ENCODE measurements around the gene BICD1. TPM values are rescaled to one million over a fixed set of nuclear protein-coding genes. Genes with fewer than 3 reads are reported as not detected.

Gene BICD1
- polyA plus RNA-seq, 1 experiment: 7.9 TPM

- peak; percentile 59 for DNase-seq (ENCODE audit: low read depth)
- H3K4me3 ChIP-seq (ENCODE audit: low read depth, low read length): no peak overlapping the region
- TF ChIP-seq, protein P1, sequence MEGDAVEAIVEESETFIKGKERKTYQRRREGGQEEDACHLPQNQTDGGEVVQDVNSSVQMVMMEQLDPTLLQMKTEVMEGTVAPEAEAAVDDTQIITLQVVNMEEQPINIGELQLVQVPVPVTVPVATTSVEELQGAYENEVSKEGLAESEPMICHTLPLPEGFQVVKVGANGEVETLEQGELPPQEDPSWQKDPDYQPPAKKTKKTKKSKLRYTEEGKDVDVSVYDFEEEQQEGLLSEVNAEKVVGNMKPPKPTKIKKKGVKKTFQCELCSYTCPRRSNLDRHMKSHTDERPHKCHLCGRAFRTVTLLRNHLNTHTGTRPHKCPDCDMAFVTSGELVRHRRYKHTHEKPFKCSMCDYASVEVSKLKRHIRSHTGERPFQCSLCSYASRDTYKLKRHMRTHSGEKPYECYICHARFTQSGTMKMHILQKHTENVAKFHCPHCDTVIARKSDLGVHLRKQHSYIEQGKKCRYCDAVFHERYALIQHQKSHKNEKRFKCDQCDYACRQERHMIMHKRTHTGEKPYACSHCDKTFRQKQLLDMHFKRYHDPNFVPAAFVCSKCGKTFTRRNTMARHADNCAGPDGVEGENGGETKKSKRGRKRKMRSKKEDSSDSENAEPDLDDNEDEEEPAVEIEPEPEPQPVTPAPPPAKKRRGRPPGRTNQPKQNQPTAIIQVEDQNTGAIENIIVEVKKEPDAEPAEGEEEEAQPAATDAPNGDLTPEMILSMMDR (IDR thresholded peaks at IDR 0.05; ENCODE audit: insufficient read depth, low read depth, low read length): no peak
- ChIA-PET CTCF (interaction anchor here (1.1 kb wide), 1 partner anchor 26 kb away, joined by 3 read pairs; no protein-coding TSS in a partner anchor), POLR2A (interaction anchor here (0.7 kb wide), 1 partner anchor 41 kb away, joined by 3 read pairs; no protein-coding TSS in a partner anchor)
- H3K36me3 ChIP-seq (ENCODE audit: control insufficient read depth, insufficient read depth, low read length): no peaks in the 10 kb centered on the region
- H3K27me3 ChIP-seq (ENCODE audit: control insufficient read depth, insufficient read depth, low read length): no peaks in the 10 kb centered on the region
Measured at GRCh38 chr12:32264961-32265360, 158.3 kb downstream of the BICD1 start.

DNA sequence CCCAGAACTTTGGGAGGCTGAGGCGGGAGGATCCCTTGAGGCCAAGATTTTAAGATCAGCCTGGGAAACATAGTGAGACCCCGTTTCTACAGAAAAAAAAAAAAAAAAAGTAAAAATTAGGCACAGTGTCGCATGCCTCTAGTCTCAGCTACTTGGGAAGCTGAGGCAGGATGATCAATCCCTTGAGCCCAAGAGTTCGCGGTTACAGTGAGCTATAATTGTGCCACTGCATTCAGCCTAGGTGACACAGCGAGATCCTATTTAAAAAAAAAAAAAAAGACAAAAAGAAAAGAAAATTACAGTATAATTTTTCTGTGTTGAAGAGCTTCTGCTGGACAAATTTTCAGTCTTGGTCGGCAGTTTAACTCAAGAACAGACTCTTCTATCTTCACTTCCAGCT, 158.8 kb downstream of the BICD1 start:
- no peaks in the 10 kb centered on the region for H3K27me3 ChIP-seq (ENCODE audit: control insufficient read depth, insufficient read depth, low read length)
- no peaks in the 10 kb centered on the region for H3K36me3 ChIP-seq (ENCODE audit: control insufficient read depth, insufficient read depth, low read length)
- POLR2A ChIA-PET: interaction anchor here (0.7 kb wide), 1 partner anchor 42 kb away, joined by 3 read pairs; no protein-coding TSS in a partner anchor
- CTCF ChIA-PET: interaction anchor here (1.1 kb wide), 1 partner anchor 25 kb away, joined by 3 read pairs; no protein-coding TSS in a partner anchor
- TF ChIP-seq, protein P1 (IDR thresholded peaks at IDR 0.05; ENCODE audit: insufficient read depth, low read depth, low read length): no peak
- DNase-seq (ENCODE audit: low read depth): no peak
- no peak overlapping the region for H3K4me3 ChIP-seq (ENCODE audit: low read depth, low read length)

GRCh38 chr12:32265951-32266350, 159.3 kb downstream of the BICD1 start:
- TF ChIP-seq, protein P1 (IDR thresholded peaks at IDR 0.05; ENCODE audit: insufficient read depth, low read depth, low read length): no peak

DNA sequence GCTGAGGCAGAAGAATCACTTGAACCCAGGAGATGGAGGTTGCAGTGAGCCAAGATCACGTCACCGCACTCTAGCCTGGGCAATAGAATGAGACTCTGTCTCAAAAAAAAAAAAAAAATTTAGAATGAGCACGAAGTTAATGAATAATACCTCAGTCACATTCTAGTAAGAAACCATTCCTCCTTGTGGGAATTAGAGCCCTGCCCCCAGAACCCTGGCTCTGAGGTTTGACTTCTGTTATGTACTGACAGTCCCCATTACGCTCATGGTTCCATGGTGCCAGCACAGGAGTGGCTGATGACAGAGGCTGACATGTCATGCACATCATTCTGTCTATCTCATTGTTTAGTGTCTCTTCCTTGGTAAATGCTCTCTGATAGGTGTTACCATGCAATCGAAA, 160.1 kb downstream of the BICD1 start:
- H3K4me3 ChIP-seq (ENCODE audit: low read depth, low read length): no peak overlapping the region
- CTCF ChIA-PET: no interaction called here
- POLR2A ChIA-PET: no interaction called here

More at GRCh38 chr12:32265951-32266350, 159.3 kb downstream of the BICD1 start:
- Histone ChIP-seq H3K27me3 (ENCODE audit: control insufficient read depth, insufficient read depth, low read length) (no peaks in the 10 kb centered on the region), H3K4me3 (ENCODE audit: low read depth, low read length) (no peak overlapping the region), H3K36me3 (ENCODE audit: control insufficient read depth, insufficient read depth, low read length) (no peaks in the 10 kb centered on the region)
- CTCF ChIA-PET: interaction anchor here (1.1 kb wide), 1 partner anchor 25 kb away, joined by 3 read pairs; no protein-coding TSS in a partner anchor
- POLR2A ChIA-PET: no interaction called here
- DNase-seq (ENCODE audit: low read depth): no peak

DNA sequence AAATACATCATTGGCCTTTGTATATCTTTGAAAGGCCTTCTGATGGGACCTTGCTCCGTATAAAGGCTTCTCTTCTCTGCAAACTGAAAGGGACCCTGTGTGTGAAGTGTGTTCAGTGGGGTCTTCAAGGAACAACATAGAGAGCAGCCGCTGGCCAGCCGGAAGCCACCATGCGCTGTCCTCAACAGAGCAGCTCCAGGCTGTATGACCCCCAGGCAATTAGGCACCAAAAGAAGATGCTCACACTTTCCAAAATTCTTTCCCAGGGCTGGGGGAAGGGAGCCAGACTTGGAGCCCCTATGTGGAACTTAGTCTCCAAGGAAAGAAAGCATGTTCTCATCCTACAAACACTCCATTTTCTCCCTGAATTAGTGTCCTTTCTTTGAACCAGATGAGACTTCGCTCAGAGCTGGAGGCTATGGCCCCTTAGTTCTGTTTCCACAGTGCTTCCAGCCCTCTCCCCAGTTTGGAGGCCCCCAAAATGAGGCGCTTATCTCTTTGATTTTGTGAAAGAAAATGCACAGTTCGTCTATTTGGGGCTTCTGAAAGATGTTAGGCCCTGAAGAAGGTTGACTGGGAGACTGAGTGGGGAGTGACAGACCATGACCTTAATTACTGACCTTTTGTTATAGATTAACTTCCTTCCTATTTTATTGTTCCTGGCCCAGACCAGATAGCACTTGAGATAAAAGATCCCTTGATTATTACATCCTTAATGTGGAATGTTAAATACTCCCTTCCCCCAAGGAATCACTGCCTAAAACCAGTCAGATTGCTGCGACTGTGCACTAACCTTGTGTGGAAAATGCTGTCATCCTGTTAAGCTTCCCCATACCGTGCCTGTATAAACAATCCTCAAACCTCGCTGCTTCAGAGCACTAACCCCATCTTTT, 164.4 kb downstream of the BICD1 start:
- no peaks in the 10 kb centered on the region for H3K36me3 ChIP-seq (ENCODE audit: control insufficient read depth, insufficient read depth, low read length)
- H3K27me3 ChIP-seq (ENCODE audit: control insufficient read depth, insufficient read depth, low read length): no peaks in the 10 kb centered on the region
- DNase-seq (ENCODE audit: low read depth): no peak
- POLR2A ChIA-PET: no interaction called here
- CTCF ChIA-PET: no interaction called here
- TF ChIP-seq, protein P1 (IDR thresholded peaks at IDR 0.05; ENCODE audit: insufficient read depth, low read depth, low read length): no peak
- H3K4me3 ChIP-seq (ENCODE audit: low read depth, low read length): no peak overlapping the region

More for the DNA sequence above, 160.1 kb downstream of the BICD1 start:
- TF ChIP-seq, protein P1 (IDR thresholded peaks at IDR 0.05; ENCODE audit: insufficient read depth, low read depth, low read length): no peak
- no peak for DNase-seq (ENCODE audit: low read depth)
- H3K36me3 ChIP-seq (ENCODE audit: control insufficient read depth, insufficient read depth, low read length): no peaks in the 10 kb centered on the region
- H3K27me3 ChIP-seq (ENCODE audit: control insufficient read depth, insufficient read depth, low read length): no peaks in the 10 kb centered on the region
